Endothelial cell of umbilical vein (primary cell): ENCODE results near the gene LRRIQ1. TPM values are rescaled to one million over a fixed set of nuclear protein-coding genes. Genes with fewer than 3 reads are reported as not detected.

ENCODE experiments used
- BruUV-seq: library from RNA; stranded (reverse); fragments of 400-500 nt; replicated peaks from 2 replicates; lab custom pipeline; 2021; lab: Mats Ljungman, UMichigan
- CTCF ChIA-PET: fragments of 300-600, 350-600 bp; sonication (Branson Sonifier 250); formaldehyde crosslinking; loops from one replicate; lab custom pipeline; 2021; ENCODE audit warnings: antibody characterized with exemption, inconsistent platforms; lab: Charles Lee
- POLR2A ChIA-PET: fragments of 300-600, 350-600 bp; sonication (Branson Sonifier 250); formaldehyde crosslinking; loops from one replicate; lab custom pipeline; 2021; ENCODE audit warnings: antibody characterized with exemption, inconsistent platforms; lab: Charles Lee
- DNase-seq: peaks from one replicate; pipeline ENCODE4 v3.0.0-alpha.2; 2011; ENCODE audit warnings: low read depth, low spot score
- FAIRE-seq: peaks from 2 replicates; lab custom pipeline; 2011; peaks lifted over from hg19 to GRCh38; lab: Jason Lieb, UNC
- H2AFZ ChIP-seq: 2 replicates; pipeline ENCODE4 v1.6.0; 2012; ENCODE audit warnings: low read depth, low read length, control low read depth, inconsistent platforms
- H3K27ac ChIP-seq: 2 replicates; pipeline ENCODE4 v1.5.1; 2011; ENCODE audit warnings: low read depth, mild to moderate bottlenecking, control low read depth, low read length, moderate library complexity; ENCODE audit not compliant: insufficient read depth
- H3K27me3 ChIP-seq, 2 experiments: 2 replicates each; pipeline versions ENCODE4 v1.6.0 to v1.6.1; 2011; ENCODE audit warnings: low read length in 2 of 2, mixed read lengths in 1 of 2; ENCODE audit not compliant: control insufficient read depth in 2 of 2, insufficient read depth in 2 of 2
- H3K36me3 ChIP-seq, 2 experiments: 2 replicates in 1 of 2; 3 replicates in 1 of 2; pipeline ENCODE4 v1.5.1; 2011; ENCODE audit warnings: low read length in 2 of 2, mild to moderate bottlenecking in 1 of 2, moderate library complexity in 1 of 2; ENCODE audit not compliant: control insufficient read depth in 2 of 2, insufficient read depth in 2 of 2; ENCODE audit errors: extremely low read depth in 1 of 2
- H3K4me1 ChIP-seq: 3 replicates; pipeline ENCODE4 v1.5.1; 2011; ENCODE audit warnings: mild to moderate bottlenecking, low read length; ENCODE audit not compliant: control insufficient read depth, insufficient read depth; ENCODE audit errors: extremely low read depth
- H3K4me2 ChIP-seq: 2 replicates; pipeline ENCODE4 v1.6.1; 2011; ENCODE audit warnings: low read length, control low read depth, mixed read lengths; ENCODE audit not compliant: insufficient read depth
- H3K4me3 ChIP-seq, 3 experiments: fragments of 200-600 bp in 1 of 3; sonication (generic), shearing (Covaris generic) in 1 of 3; replicated peaks in 1 of 3; 2 replicates each; pipeline ENCODE4 v1.5.1; 2011 to 2016; ENCODE audit warnings: control low read depth in 3 of 3, low read length in 3 of 3, mild to moderate bottlenecking in 2 of 3, inconsistent platforms in 1 of 3, low read depth in 1 of 3, moderate library complexity in 1 of 3; ENCODE audit not compliant: insufficient read depth in 1 of 3
- H3K79me2 ChIP-seq: 2 replicates; pipeline ENCODE4 v1.6.0; 2012; ENCODE audit warnings: low read length, inconsistent platforms; ENCODE audit not compliant: control insufficient read depth, insufficient read depth
- H3K9ac ChIP-seq: replicated peaks from 2 replicates; pipeline ENCODE3; 2011; ENCODE audit warnings: low read length, control low read depth; ENCODE audit not compliant: insufficient read depth; ENCODE audit errors: extremely low read depth
- H3K9me1 ChIP-seq: replicated peaks from 3 replicates; pipeline ENCODE4 v1.6.0; 2011; ENCODE audit warnings: mild to moderate bottlenecking, low read length; ENCODE audit not compliant: control insufficient read depth, insufficient read depth; ENCODE audit errors: extremely low read depth
- H3K9me3 ChIP-seq: replicated peaks from 2 replicates; pipeline ENCODE4 v1.5.1; 2012; ENCODE audit warnings: low read length, inconsistent platforms; ENCODE audit not compliant: control insufficient read depth, insufficient read depth
- H4K20me1 ChIP-seq: replicated peaks from 2 replicates; pipeline ENCODE3; 2011; ENCODE audit warnings: mild to moderate bottlenecking, low read length; ENCODE audit not compliant: control insufficient read depth, insufficient read depth; ENCODE audit errors: extremely low read depth
- CTCF ChIP-seq, 2 donors: IDR thresholded peaks; 1 replicate in 1 of 2; 2 replicates in 1 of 2; pipeline ENCODE4 v1.5.1; 2011; ENCODE audit warnings: low read length in 2 of 2, mild to moderate bottlenecking in 2 of 2, moderate library complexity in 2 of 2, control low read depth in 1 of 2, inconsistent platforms in 1 of 2, low read depth in 1 of 2; ENCODE audit not compliant: insufficient read depth in 1 of 2; ENCODE audit errors: extremely low read depth in 1 of 2
- EZH2 ChIP-seq: IDR thresholded peaks from 2 replicates; pipeline ENCODE4 v1.6.1; 2012; ENCODE audit warnings: borderline replicate concordance, low read depth, mild to moderate bottlenecking, moderate library complexity, low read length, inconsistent platforms; ENCODE audit not compliant: severe bottlenecking
- FOS ChIP-seq: IDR thresholded peaks from 2 replicates; pipeline ENCODE4 v1.6.1; 2011; ENCODE audit warnings: mild to moderate bottlenecking, low read length, moderate library complexity, borderline replicate concordance; ENCODE audit not compliant: insufficient read depth
- GATA2 ChIP-seq: IDR thresholded peaks from 2 replicates; pipeline ENCODE4 v1.7.0; 2011; ENCODE audit warnings: low read depth, mild to moderate bottlenecking, moderate library complexity, mixed read lengths, low read length; ENCODE audit not compliant: insufficient read length, insufficient read depth
- JUN ChIP-seq: IDR thresholded peaks from 2 replicates; pipeline ENCODE4 v1.6.1; 2011; ENCODE audit warnings: borderline replicate concordance, low read depth; ENCODE audit not compliant: insufficient read length, insufficient read depth
- MAX ChIP-seq: IDR thresholded peaks from 2 replicates; pipeline ENCODE4 v1.6.1; 2011; ENCODE audit not compliant: insufficient read depth, insufficient read length
- MYC ChIP-seq: IDR thresholded peaks from one replicate; pipeline ENCODE4 v1.6.1; 2011; ENCODE audit warnings: mild to moderate bottlenecking, low read depth, low read length
- POLR2A ChIP-seq: IDR thresholded peaks from 2 replicates; pipeline ENCODE4 v1.6.1; 2012; ENCODE audit warnings: low read depth, mild to moderate bottlenecking, control low read depth, low read length
- POLR2AphosphoS5 ChIP-seq: IDR thresholded peaks from 2 replicates; pipeline ENCODE4 v1.6.1; 2012; ENCODE audit warnings: low read depth, mild to moderate bottlenecking, control low read depth, low read length, moderate library complexity; ENCODE audit not compliant: insufficient read depth
- dilution Hi-C: fragments of 300-500 bp; cut with MboI; formaldehyde crosslinking; loops from one replicate; pipeline ENCODE4 v1.15.0; 2019; ENCODE audit warnings: low sequenced_read_pairs; ENCODE audit not compliant: extremely low pct_ligation_motif_present
- intact Hi-C: fragments of 100-400 bp; cut with micrococcal nuclease; formaldehyde crosslinking; loops from one replicate; pipeline ENCODE4 v1.10.0; 2022
- polyA plus RNA-seq, 4 experiments: library from polyadenylated mRNA; depleted of rRNA in 3 of 4; stranded (reverse) in 3 of 4; unstranded in 1 of 4; fragments of >200 nt; gene quantifications; 2 replicates each; pipeline versions ENCODE4 v1.2.1 to v1.2.3, GENCODE V29; 2011 to 2012; ENCODE audit warnings: missing spikeins in 1 of 4
- total RNA-seq: library from RNA; stranded (reverse); gene quantifications from 2 replicates; pipeline ENCODE4 v1.2.3, GENCODE V29; 2021

Gene LRRIQ1
- total and polyA plus RNA-seq, 2 donors (not counting 3 experiments of a cell fraction or from before 2014, with no cell fraction given), result 0.08 to 0.20 TPM

- FAIRE-seq, result peak; percentile 40
- dilution Hi-C loops, result no loop called here
These were observed 245.6 kb downstream of the LRRIQ1 start for GRCh38 chr12:85281636-85282312.

More at GRCh38 chr12:85281636-85282312, 245.6 kb downstream of the LRRIQ1 start:
- H3K36me3 ChIP-seq, result no peaks in the 10 kb centered on the region
- H4K20me1 ChIP-seq, result no peaks in the 10 kb centered on the region
- peak overlapping the region; percentile 91 for H3K9ac ChIP-seq
- H3K27me3 ChIP-seq, result peaks cover 15 to 25% of the 10 kb centered on the region in 2 experiments
- H2AFZ ChIP-seq, result peak overlapping the region; percentile 1
- ChIA-PET POLR2A (no interaction called here), CTCF (interaction anchor here (1.0 to 2.2 kb wide), 10 partner anchors 12 to 167 kb away, joined by 3 to 10 read pairs (median 6); no protein-coding TSS in a partner anchor)
- H3K79me2 ChIP-seq, result peaks cover 16% of the 10 kb centered on the region
- peak overlapping the region; percentile 92 for H3K4me2 ChIP-seq
- no TSS peak for BruUV-seq
- no peak for TF ChIP-seq CTCF (IDR thresholded peaks at IDR 0.05; ENCODE audit: extremely low read depth in 1 of 2, insufficient read depth in 1 of 2, low read depth in 1 of 2, low read length in 2 of 2)
- no peak for TF ChIP-seq EZH2
- no peak for TF ChIP-seq MAX
- TF ChIP-seq JUN, result no peak
- TF ChIP-seq MYC, result no peak
- no peak for TF ChIP-seq FOS
- TF ChIP-seq POLR2AphosphoS5, result no peak
- no peak for TF ChIP-seq POLR2A
- no peak for TF ChIP-seq GATA2
- no peaks in the 10 kb centered on the region for H3K9me3 ChIP-seq
- intact Hi-C loops, result loop anchor here (2.0 to 10.0 kb wide), 3 partner anchors 99 to 367 kb away; partner anchors contain the start of gene SLC6A15
- no peaks in the 10 kb centered on the region for H3K9me1 ChIP-seq
- H3K4me1 ChIP-seq, result peaks cover 5% of the 10 kb centered on the region
- DNase-seq, result peak; percentile 39
- peak overlapping the region; percentile 49 to 84 (median 70) for H3K4me3 ChIP-seq
- H3K27ac ChIP-seq, result no peak overlapping the region
